ENCODE results near the gene TANC1. TPM values are rescaled to one million over a fixed set of nuclear protein-coding genes. Genes with fewer than 3 reads are reported as not detected.

The TANC1 gene
- total RNA-seq, 8 experiments from 2014 or later = 2.8 to 47.3 (median 6.9) TPM

DNA sequence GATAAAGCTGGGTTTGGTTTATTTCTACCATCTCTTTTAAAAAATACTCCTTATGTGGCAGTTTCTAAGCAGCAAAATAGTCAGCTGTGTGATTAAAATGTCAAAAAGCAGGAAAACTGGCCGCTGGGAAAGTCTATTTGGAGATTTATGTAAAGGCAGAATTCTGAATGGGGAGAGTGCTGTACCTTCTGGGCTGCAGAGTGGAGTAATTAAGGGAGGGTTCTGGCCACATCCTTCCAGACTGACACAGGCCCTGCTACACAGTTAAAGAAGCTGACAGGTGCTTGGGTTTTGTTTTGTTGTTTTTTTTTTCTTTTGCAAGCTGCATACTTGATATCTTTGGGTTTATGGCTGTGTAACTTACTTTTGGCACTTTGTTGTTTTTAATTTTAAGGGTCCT is 160.8 kb downstream of the TANC1 start:
- peak in 1 of 8 experiments; percentile 15 for ATAC-seq (replicated peaks in 6 of 8)
- Histone ChIP-seq H3K4me1 (replicated peaks in 1 of 2) (peaks cover 7 to 28% of the 10 kb centered on the region in 2 donors), H3K4me3 (no peak overlapping the region), H3K27ac (no peak overlapping the region)
- in situ Hi-C loops (cut with MboI; ENCODE audit: low pct_unique_long_range_greater_than_20kb in 2 of 9, low sequenced_read_pairs in 9 of 9, unreplicated experiment in 9 of 9) = loop anchor here in 1 of 9 experiments (10.0 kb wide), 1 partner anchor 224 kb away; no protein-coding TSS in a partner anchor
- 0 to 60% (median 0%) methylated on average over 1 of the region's 1 CpG; no CpG with 5 or more reads in 3 of the 10 experiments for WGBS, 10 experiments

DNA sequence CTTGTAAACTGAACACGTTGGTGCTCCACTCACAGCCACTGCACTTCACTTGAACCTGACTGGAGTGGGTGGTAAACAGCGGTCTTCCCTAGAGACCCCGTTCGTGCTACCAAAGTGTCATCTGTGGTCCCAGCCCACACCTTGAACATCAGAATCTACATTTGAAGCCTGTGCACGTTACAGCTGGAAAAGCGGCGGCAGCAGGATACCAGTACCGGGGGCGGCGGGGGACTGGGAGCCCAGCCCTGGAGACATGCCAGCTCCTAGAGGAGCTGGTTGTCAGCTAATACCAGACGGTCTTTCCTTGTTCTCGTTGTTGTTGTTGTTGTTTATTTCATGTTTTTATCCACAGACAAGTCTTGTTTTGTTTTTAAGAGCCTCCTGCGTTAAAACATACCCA is 161.4 kb downstream of the TANC1 start:
- Histone ChIP-seq H3K27ac (no peak overlapping the region), H3K4me1 (replicated peaks in 1 of 2) (peaks cover 4 to 23% of the 10 kb centered on the region in 2 donors), H3K4me3 (no peak overlapping the region)
- no peak for ATAC-seq (replicated peaks in 6 of 8)
- in situ Hi-C loops (cut with MboI; ENCODE audit: low pct_unique_long_range_greater_than_20kb in 2 of 9, low sequenced_read_pairs in 9 of 9, unreplicated experiment in 9 of 9) = loop anchor here in 1 of 9 experiments (10.0 kb wide), 1 partner anchor 225 kb away; no protein-coding TSS in a partner anchor
- 44 to 96% (median 80%) methylated on average over 1 to 12 of the region's 13 CpGs; no CpG with 5 or more reads in 2 of the 10 experiments for WGBS, 10 experiments

DNA sequence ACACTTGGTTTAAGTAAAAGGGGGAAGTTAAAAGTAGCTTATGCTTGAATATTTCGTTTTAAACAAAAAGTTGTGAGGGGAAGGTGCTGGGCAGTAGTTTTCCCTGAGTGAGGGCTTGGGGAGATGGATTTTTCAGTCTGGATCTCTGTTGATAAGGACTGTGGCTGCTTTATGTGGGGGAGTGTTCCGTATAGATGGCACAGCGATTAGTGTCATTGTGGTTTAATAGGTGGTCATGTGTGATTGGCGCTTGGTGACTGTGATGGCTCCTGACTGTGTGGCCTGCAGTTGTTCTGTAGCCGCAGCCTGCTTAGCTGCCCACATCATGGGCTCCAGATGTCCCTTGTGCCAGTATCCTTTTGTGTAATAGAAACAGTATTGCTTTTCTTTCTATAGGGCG is 161.9 kb downstream of the TANC1 start:
- Histone ChIP-seq H3K27ac (no peak overlapping the region), H3K4me1 (replicated peaks in 1 of 2) (peaks cover 4 to 19% of the 10 kb centered on the region in 2 donors), H3K4me3 (no peak overlapping the region)
- no peak for ATAC-seq (replicated peaks in 6 of 8)
- WGBS, 10 experiments = 14 to 91% (median 82%) methylated on average over 1 to 6 of the region's 6 CpGs; no CpG with 5 or more reads in 2 of the 10 experiments
- in situ Hi-C loops (cut with MboI; ENCODE audit: low pct_unique_long_range_greater_than_20kb in 2 of 9, low sequenced_read_pairs in 9 of 9, unreplicated experiment in 9 of 9) = no loop called here

DNA sequence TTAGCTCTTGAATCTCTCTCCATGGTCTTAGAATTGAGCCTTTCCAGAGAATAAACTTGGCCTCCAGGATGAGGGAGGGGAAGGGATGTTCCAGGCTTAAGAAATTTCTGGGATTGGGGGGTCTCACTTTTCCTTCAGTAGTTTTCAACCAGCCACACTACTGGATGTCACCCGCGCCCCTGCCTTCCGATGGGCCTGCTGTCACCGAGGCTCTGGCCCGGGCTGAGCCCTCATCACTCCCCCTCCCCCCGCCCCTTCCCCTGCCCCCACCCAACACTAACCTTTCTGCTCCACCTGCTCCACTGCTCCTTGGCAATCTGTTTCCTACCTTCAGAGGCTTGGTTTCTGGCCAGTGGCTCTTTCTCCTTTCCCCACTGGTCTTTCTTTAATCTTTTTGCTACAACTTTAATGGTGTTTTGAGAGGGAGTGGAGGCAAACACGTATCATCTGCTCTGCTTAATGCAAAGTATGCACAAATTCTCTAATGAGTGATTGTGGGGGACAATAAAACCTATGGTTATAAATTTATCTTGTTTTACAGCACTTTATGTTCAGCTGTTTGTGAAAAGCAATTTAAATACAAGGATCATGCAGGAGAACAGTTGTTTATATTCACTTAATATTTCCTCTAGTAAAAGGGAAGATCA is 162.9 kb downstream of the TANC1 start:
- Histone ChIP-seq H3K4me3 (no peak overlapping the region), H3K4me1 (replicated peaks in 1 of 2) (peaks cover 8 to 18% of the 10 kb centered on the region in 2 donors), H3K27ac (no peak overlapping the region)
- ATAC-seq (replicated peaks in 6 of 8) = no peak
- WGBS, 10 experiments = 0 to 100% (median 38%) methylated on average over 1 of the region's 7 CpGs; no CpG with 5 or more reads in 4 of the 10 experiments
- in situ Hi-C loops (cut with MboI; ENCODE audit: low pct_unique_long_range_greater_than_20kb in 2 of 9, low sequenced_read_pairs in 9 of 9, unreplicated experiment in 9 of 9) = no loop called here

DNA sequence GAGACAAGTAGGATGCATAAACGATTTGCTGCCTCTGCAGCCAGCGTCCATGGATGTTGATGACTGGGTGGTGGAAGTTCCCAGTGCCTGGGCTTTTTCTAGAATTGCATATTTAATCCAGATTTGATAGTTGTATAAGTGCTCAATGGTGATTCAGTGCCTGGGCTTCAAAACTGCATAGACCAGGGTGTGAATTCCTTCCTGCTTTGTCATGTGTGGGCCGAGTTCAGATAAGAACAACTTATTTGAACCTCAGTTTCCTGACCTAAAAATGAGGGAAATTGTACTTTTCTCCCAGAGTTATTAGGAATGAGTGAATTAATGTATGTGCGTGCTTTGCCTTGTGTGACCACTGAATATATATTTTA is 163.5 kb downstream of the TANC1 start:
- peaks cover 8 to 18% of the 10 kb centered on the region in 2 donors for H3K4me1 ChIP-seq (replicated peaks in 1 of 2)
- no peak overlapping the region for H3K27ac ChIP-seq
- no peak overlapping the region for H3K4me3 ChIP-seq
- in situ Hi-C loops (cut with MboI; ENCODE audit: low pct_unique_long_range_greater_than_20kb in 2 of 9, low sequenced_read_pairs in 9 of 9, unreplicated experiment in 9 of 9) = no loop called here
- ATAC-seq (replicated peaks in 6 of 8) = peak in 3 of 8 experiments; percentile 70 to 88 (median 87)
- 0 to 100% (median 46%) methylated on average over 1 to 4 of the region's 4 CpGs; no CpG with 5 or more reads in 2 of the 10 experiments for WGBS, 10 experiments

DNA sequence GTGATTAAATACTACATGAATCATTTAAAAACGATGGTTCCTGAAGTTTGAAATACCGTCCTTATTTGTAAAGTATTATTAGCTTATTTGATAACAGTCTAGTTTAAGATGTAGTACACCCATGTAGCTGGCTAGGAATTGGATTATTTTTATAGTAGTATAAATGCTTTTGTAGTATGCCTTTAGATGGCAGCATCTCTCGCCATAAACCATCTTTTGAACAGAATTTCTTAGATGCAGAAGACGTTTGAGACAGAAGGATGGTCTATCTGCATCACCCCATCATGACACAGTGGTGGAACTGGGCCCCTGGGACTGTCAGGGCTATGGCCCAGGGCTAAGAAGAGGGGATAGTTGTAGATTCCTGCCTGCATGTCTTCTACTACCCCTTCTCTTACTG is 165.4 kb downstream of the TANC1 start:
- H3K4me3 ChIP-seq = no peak overlapping the region
- H3K27ac ChIP-seq = no peak overlapping the region
- in situ Hi-C loops (cut with MboI; ENCODE audit: low pct_unique_long_range_greater_than_20kb in 2 of 9, low sequenced_read_pairs in 9 of 9, unreplicated experiment in 9 of 9) = no loop called here
- WGBS, 10 experiments = 0 to 93% (median 78%) methylated on average over 1 to 4 of the region's 4 CpGs; no CpG with 5 or more reads in 2 of the 10 experiments
- peaks cover 8 to 17% of the 10 kb centered on the region in 2 donors for H3K4me1 ChIP-seq (replicated peaks in 1 of 2)
- ATAC-seq (replicated peaks in 6 of 8) = no peak

DNA sequence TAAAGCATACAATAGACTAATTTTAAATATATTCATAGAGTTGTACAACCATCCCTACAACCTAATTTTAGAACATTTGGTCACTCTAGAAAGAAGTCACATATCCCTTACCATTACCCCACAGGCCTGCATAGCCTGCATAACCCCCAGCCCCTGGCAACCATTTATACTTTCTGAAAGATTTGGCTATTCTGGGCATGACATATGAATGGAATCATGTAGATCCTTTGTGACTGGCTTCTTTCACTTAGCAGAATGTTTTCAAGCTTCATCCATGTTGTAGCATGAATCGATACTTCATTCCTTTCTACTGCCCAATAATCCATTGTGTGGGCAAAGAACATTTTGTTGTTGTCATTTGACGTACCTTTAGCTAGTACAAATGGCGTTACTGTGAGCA is 166.5 kb downstream of the TANC1 start:
- no peak for ATAC-seq (replicated peaks in 6 of 8)

DNA sequence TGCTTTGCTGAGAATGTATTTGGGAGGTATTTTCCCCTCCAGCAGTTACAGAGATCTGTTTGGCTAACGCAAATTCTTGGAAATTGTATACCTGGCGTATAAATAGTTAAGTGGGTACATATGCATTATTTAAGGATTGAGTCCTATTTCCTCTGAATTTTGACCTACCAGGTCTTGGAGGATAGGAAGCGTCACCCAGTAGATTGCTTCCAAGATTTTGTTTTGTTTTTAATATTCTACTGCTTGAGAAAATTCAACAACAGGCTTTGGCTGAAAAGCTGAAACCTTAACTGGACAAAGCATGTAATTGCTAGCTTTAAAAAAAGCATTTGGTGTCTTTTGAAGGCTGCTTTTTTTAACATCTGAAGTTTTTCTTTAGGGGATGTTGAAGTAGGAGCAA is 168.0 kb downstream of the TANC1 start:
- ATAC-seq (replicated peaks in 6 of 8) = no peak
- Histone ChIP-seq H3K4me3 (no peak overlapping the region), H3K27ac (no peak overlapping the region), H3K4me1 (replicated peaks in 1 of 2) (peaks cover 4 to 5% of the 10 kb centered on the region in 2 donors)
- 14 to 100% (median 91%) methylated on average over 1 to 3 of the region's 3 CpGs; no CpG with 5 or more reads in 1 of the 10 experiments for WGBS, 10 experiments
- in situ Hi-C loops (cut with MboI; ENCODE audit: low pct_unique_long_range_greater_than_20kb in 2 of 9, low sequenced_read_pairs in 9 of 9, unreplicated experiment in 9 of 9) = no loop called here

More for the DNA sequence above, 166.5 kb downstream of the TANC1 start:
- no peak overlapping the region for H3K4me3 ChIP-seq
- no peak overlapping the region for H3K27ac ChIP-seq
- peaks cover 4 to 5% of the 10 kb centered on the region in 2 donors for H3K4me1 ChIP-seq (replicated peaks in 1 of 2)
- WGBS, 10 experiments = 60 to 100% (median 100%) methylated on average over 1 to 3 of the region's 3 CpGs; no CpG with 5 or more reads in 1 of the 10 experiments
- in situ Hi-C loops (cut with MboI; ENCODE audit: low pct_unique_long_range_greater_than_20kb in 2 of 9, low sequenced_read_pairs in 9 of 9, unreplicated experiment in 9 of 9) = no loop called here

DNA sequence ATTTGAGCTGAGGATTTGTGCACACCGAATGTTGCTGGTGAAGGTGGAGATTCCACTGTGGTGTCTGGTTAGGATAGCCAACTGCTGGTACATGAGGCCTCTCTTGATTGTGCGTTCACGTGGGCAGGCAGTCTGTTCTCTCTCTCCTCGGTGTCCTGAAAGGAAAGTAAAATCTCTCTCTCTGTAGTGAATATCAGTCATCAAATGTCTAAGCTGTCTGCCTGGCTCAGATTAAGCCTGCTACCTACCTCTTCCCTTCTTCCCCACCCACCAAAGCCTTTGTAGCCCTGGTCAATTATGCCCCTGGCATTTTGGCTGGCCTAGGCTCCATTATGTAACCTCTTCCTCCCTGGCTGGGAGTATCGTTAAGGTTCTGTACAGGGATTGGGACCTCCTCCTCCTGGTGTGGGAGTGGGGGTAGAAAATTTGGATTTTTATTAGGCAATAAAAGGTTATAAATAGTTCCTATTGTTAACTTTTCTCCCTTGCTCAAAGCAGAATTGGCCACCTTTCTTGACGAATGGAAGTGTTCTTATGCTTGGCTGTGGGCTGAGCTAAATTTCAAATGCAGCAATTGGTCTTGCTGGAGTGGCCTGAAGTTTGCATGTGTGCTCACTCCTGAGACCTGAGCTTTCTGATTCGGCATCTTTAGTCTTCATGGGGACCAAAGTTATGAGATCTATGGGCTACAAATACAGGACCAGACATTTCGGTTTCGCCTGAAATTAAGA is 169.2 kb downstream of the TANC1 start:
- peak in 2 of 8 experiments; percentile 5 to 9 for ATAC-seq (replicated peaks in 6 of 8)
- WGBS, 10 experiments = 29 to 94% (median 71%) methylated on average over 1 to 7 of the region's 9 CpGs; no CpG with 5 or more reads in 2 of the 10 experiments
- in situ Hi-C loops (cut with MboI; ENCODE audit: low pct_unique_long_range_greater_than_20kb in 2 of 9, low sequenced_read_pairs in 9 of 9, unreplicated experiment in 9 of 9) = no loop called here
- no peak overlapping the region for H3K27ac ChIP-seq
- no peak overlapping the region for H3K4me3 ChIP-seq
- H3K4me1 ChIP-seq (replicated peaks in 1 of 2) = peaks cover 4 to 5% of the 10 kb centered on the region in 2 donors

DNA sequence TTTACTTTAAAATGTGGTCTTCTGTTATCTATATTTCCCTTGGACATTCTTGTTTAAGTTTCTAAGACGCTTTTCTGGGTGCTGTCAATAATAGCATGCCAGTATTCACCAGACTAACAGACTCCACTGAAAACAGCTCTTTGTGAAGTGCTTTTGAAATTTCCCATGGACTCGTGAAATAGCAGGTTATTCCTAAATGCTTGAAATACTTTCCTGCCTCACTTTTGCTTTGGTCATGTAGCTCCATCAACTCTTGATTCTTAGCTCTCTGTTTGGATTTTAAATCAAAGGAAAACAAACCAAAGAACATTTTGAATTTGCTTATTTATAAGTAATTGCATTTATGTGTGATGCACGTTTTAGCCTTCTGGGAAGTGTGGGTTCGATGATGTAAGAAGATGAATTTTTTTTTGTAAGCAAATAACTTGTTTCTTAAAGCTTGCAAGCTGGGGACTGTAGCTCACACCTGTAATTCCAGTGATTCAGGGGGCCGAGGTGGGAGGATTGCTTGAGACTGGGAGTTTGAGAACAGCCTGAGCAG is 170.3 kb downstream of the TANC1 start:
- no peak overlapping the region for H3K27ac ChIP-seq
- in situ Hi-C loops (cut with MboI; ENCODE audit: low pct_unique_long_range_greater_than_20kb in 2 of 9, low sequenced_read_pairs in 9 of 9, unreplicated experiment in 9 of 9) = no loop called here
- ATAC-seq (replicated peaks in 6 of 8) = no peak
- H3K4me1 ChIP-seq (replicated peaks in 1 of 2) = peaks cover 4% of the 10 kb centered on the region in 2 donors
- no peak overlapping the region for H3K4me3 ChIP-seq
- 37 to 100% (median 72%) methylated on average over 1 to 5 of the region's 5 CpGs for WGBS, 10 experiments

DNA sequence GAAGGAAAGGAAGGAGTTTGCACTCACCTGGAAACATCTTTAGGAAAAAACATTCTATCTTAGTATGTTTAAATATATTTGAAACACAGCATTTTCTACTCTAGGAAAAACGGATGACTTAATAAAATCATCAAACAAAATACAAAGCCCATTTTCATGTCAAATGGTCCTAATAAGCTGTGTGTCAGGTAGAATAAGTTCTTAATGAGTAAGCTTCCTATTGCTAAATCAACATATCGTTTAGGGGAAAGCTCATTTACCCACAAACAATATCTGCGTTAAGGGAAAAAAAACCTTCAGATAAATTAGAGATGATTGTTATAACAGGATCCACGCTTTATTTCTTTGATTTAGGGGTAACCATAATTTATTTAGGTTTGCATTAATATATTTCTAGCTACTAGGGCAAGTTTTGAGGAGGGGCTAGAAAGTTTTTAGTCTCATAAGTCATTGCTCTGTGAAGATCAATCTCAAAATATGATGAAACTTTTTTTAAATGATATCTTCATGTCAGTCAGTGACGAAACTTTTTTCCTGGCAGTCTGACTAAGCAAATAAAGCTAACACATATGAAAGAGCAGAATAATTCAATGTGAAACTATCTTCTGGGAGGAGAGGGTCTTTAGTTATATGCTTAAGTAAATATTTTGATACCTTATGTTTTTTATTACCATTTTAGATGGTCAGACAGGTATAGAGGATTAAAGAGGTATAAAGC is 170.9 kb downstream of the TANC1 start:
- in situ Hi-C loops (cut with MboI; ENCODE audit: low pct_unique_long_range_greater_than_20kb in 2 of 9, low sequenced_read_pairs in 9 of 9, unreplicated experiment in 9 of 9) = no loop called here
- H3K27ac ChIP-seq = no peak overlapping the region
- H3K4me3 ChIP-seq = no peak overlapping the region
- peaks cover 0 to 4% of the 10 kb centered on the region in 2 donors for H3K4me1 ChIP-seq (replicated peaks in 1 of 2)
- no peak for ATAC-seq (replicated peaks in 6 of 8)
- WGBS, 10 experiments = 62 to 100% (median 89%) methylated on average over 1 to 5 of the region's 5 CpGs

DNA sequence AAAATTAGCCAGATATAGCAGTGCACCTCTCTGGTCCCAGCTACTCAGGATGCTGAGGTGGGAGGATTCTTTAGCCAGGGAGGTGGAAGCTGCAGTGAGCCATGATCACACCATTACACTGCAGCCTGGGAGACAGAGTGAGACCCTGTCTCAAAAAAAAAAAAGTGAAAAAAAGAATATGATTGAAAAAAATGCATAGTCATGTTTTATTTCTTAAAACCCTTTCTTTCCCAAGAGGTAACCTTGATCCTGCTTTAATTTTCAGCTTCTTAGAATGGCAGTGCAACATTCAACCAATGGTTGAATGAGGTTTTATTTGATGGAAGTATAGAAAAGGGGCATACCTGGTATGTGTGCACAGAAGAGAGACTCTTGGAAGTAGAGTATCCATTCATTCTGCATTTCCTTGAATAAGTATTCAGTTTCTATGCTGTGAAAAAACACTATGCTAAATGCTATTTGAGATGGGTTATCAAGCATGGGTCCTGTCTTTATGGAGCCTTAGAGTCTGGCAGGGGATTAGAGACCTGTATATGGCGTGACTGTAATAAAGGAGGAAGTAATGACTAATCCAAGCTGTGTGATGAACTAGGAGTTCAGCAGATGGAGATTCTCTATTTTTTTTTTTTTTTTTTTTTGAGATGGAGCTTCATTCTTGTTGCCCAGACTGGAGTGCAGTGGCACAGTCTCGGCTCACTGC is 171.8 kb downstream of the TANC1 start:
- peak in 3 of 8 experiments; percentile 58 to 80 (median 74) for ATAC-seq (replicated peaks in 6 of 8)
- Histone ChIP-seq H3K4me3 (no peak overlapping the region), H3K4me1 (replicated peaks in 1 of 2) (peaks cover 0 to 4% of the 10 kb centered on the region in 2 donors), H3K27ac (no peak overlapping the region)
- 0 to 100% (median 100%) methylated on average over 1 of the region's 2 CpGs; no CpG with 5 or more reads in 4 of the 10 experiments for WGBS, 10 experiments
- in situ Hi-C loops (cut with MboI; ENCODE audit: low pct_unique_long_range_greater_than_20kb in 2 of 9, low sequenced_read_pairs in 9 of 9, unreplicated experiment in 9 of 9) = no loop called here
